GM12864 (cell line): ENCODE measurements around the gene CALML5.
"Not testable (repeated sequence)": the region's sequence is repeated elsewhere in the genome, so short reads cannot be mapped to it uniquely, and the experiment has no call there.

Experiments
- DNase-seq: peaks from one replicate; pipeline ENCODE4 v3.0.0-alpha.2; 2011; ENCODE audit warnings: low read depth
- H3K4me3 ChIP-seq: 2 replicates; pipeline ENCODE4 v1.5.1; 2011; ENCODE audit warnings: mild to moderate bottlenecking, low read depth, low read length, control low read depth
- CTCF ChIP-seq: IDR thresholded peaks from 2 replicates; pipeline ENCODE4 v1.5.1; 2011; ENCODE audit warnings: low read depth, mild to moderate bottlenecking, moderate library complexity, low read length, control low read depth, inconsistent platforms; ENCODE audit errors: missing control alignments

CALML5 gene

GRCh38 chr10:5481121-5481520 lies 18.2 kb downstream of the CALML5 start:
- no peak for TF ChIP-seq CTCF
- no peak for DNase-seq
- no peak overlapping the region for H3K4me3 ChIP-seq

- no peak for TF ChIP-seq CTCF
- DNase-seq, result no peak
- H3K4me3 ChIP-seq, result no peak overlapping the region
These were observed 19.0 kb downstream of the CALML5 start for GRCh38 chr10:5480162-5480941.

- H3K4me3 ChIP-seq, result no peak overlapping the region
- DNase-seq, result no peak
- TF ChIP-seq CTCF, result no peak
These were observed 19.7 kb downstream of the CALML5 start for GRCh38 chr10:5479481-5480161.

- no peak for DNase-seq
- H3K4me3 ChIP-seq, result no peak overlapping the region
- TF ChIP-seq CTCF, result no peak
These were observed 20.6 kb downstream of the CALML5 start for GRCh38 chr10:5478694-5479305.

GRCh38 chr10:5477948-5478693 lies 21.2 kb downstream of the CALML5 start:
- no peak for DNase-seq
- no peak for TF ChIP-seq CTCF
- H3K4me3 ChIP-seq, result no peak overlapping the region

GRCh38 chr10:5476918-5477525 lies 22.3 kb downstream of the CALML5 start:
- H3K4me3 ChIP-seq, result no peak overlapping the region
- no peak for TF ChIP-seq CTCF
- no peak for DNase-seq

- DNase-seq, H3K4me3 ChIP-seq: not testable (repeated sequence)
These were observed 23.2 kb downstream of the CALML5 start for GRCh38 chr10:5475974-5476807.

- not testable (repeated sequence) for H3K4me3 ChIP-seq, DNase-seq
These were observed 24.3 kb downstream of the CALML5 start for GRCh38 chr10:5475088-5475487.

GRCh38 chr10:5474642-5475041 lies 24.7 kb downstream of the CALML5 start:
- not testable (repeated sequence) for H3K4me3 ChIP-seq, DNase-seq
